ENCODE measurements around the gene PNMT. TPM values are rescaled to one million over a fixed set of nuclear protein-coding genes. Genes with fewer than 3 reads are reported as not detected.
A peak's percentile ranks its signal among the peaks of the same experiment; 100 is the strongest.

PNMT gene
- polyA plus RNA-seq, 1 donor from 2014 or later: 1.5 TPM

GRCh38 chr17:39688475-39688835 lies 20.2 kb downstream of the PNMT start (continued):
- no peak for TF ChIP-seq CTCF (IDR thresholded peaks at IDR 0.05; ENCODE audit: poor library complexity, severe bottlenecking)

DNA sequence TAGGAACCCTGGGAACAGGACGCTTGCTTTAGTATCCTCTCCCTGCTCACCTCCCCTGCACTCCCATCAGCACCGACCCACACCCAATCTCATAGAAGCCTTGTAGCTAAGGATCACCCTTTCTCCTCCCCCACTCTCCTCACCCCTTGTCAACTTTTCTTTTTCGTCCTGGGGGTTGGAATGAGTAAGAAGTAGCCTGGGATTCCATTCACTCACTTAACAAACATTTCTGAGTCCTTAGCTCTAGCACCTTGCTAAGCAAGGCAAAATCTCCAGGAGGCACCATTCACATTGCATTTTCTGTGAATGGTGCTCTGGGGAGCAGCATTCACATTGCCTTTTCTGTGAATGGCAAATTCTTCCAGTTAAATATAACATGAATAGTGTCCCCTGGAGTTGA lies 20.7 kb downstream of the PNMT start:
- Histone ChIP-seq H3K4me3 (ENCODE audit: low read length) (peak overlapping the region; percentile 80), H4K20me1 (ENCODE audit: insufficient read depth) (no peaks in the 10 kb centered on the region), H3K9me3 (ENCODE audit: low read length) (no peaks in the 10 kb centered on the region), H3F3A (ENCODE audit: insufficient read depth, low read length, poor library complexity, severe bottlenecking) (no peaks in the 10 kb centered on the region), H3K27me3 (ENCODE audit: insufficient read depth, low read depth, low read length) (no peaks in the 10 kb centered on the region), H3K9ac (ENCODE audit: low read length) (peak overlapping the region; percentile 87), H3K36me3 (ENCODE audit: insufficient read depth, low read length) (no peaks in the 10 kb centered on the region), H3K27ac (ENCODE audit: low read length) (peak overlapping the region; percentile 96), H3K9me2 (ENCODE audit: insufficient read depth, low read length) (no peaks in the 10 kb centered on the region), H3K4me2 (ENCODE audit: low read length) (peak overlapping the region; percentile 90), H2AFZ (ENCODE audit: low read depth, low read length) (peak overlapping the region; percentile 99), H3K79me2 (replicated peaks; ENCODE audit: insufficient read depth, low read length) (no peaks in the 10 kb centered on the region)
- TF ChIP-seq POLR2AphosphoS5 (IDR thresholded peaks at IDR 0.05) (no peak), CTCF (IDR thresholded peaks at IDR 0.05; ENCODE audit: poor library complexity, severe bottlenecking) (no peak), SMC3 (conservative IDR thresholded peaks at IDR 0.05; ENCODE audit: poor library complexity) (no peak), RAD21 (conservative IDR thresholded peaks at IDR 0.05) (no peak), REST (IDR thresholded peaks at IDR 0.05; ENCODE audit: borderline replicate concordance) (no peak)

- no peaks in the 10 kb centered on the region for H4K20me1 ChIP-seq (ENCODE audit: insufficient read depth)
- H3K9me2 ChIP-seq (ENCODE audit: insufficient read depth, low read length): no peaks in the 10 kb centered on the region
- H3K9ac ChIP-seq (ENCODE audit: low read length): no peak overlapping the region
- no peaks in the 10 kb centered on the region for H3K9me3 ChIP-seq (ENCODE audit: low read length)
- H3K4me2 ChIP-seq (ENCODE audit: low read length): no peak overlapping the region
- peaks cover 4% of the 10 kb centered on the region for H3K27me3 ChIP-seq (ENCODE audit: insufficient read depth, low read depth, low read length)
- TF ChIP-seq SMC3 (conservative IDR thresholded peaks at IDR 0.05; ENCODE audit: poor library complexity): no peak
- TF ChIP-seq TAF1 (IDR thresholded peaks at IDR 0.05; ENCODE audit: low read depth): no peak
- TF ChIP-seq MXI1 (conservative IDR thresholded peaks at IDR 0.05; ENCODE audit: poor library complexity, severe bottlenecking): no peak
- TF ChIP-seq EZH2 (IDR thresholded peaks at IDR 0.05; ENCODE audit: borderline replicate concordance, insufficient read depth, low read length, poor library complexity, severe bottlenecking): no peak
- TF ChIP-seq RAD21 (conservative IDR thresholded peaks at IDR 0.05): no peak
- no peak for TF ChIP-seq REST (IDR thresholded peaks at IDR 0.05; ENCODE audit: borderline replicate concordance)
- TF ChIP-seq POLR2AphosphoS5 (IDR thresholded peaks at IDR 0.05): no peak
- TF ChIP-seq EP300 (conservative IDR thresholded peaks at IDR 0.05; ENCODE audit: poor library complexity, severe bottlenecking): no peak
- no peak for TF ChIP-seq CTCF (IDR thresholded peaks at IDR 0.05; ENCODE audit: poor library complexity, severe bottlenecking)
- no peak overlapping the region for H3K27ac ChIP-seq (ENCODE audit: low read length)
- H3K36me3 ChIP-seq (ENCODE audit: insufficient read depth, low read length): no peaks in the 10 kb centered on the region
- H3F3A ChIP-seq (ENCODE audit: insufficient read depth, low read length, poor library complexity, severe bottlenecking): no peaks in the 10 kb centered on the region
- H3K4me3 ChIP-seq (ENCODE audit: low read length): no peak overlapping the region
- no peak overlapping the region for H2AFZ ChIP-seq (ENCODE audit: low read depth, low read length)
- no peaks in the 10 kb centered on the region for H3K79me2 ChIP-seq (replicated peaks; ENCODE audit: insufficient read depth, low read length)
Measured at GRCh38 chr17:39694593-39694992, 26.3 kb downstream of the PNMT start.

Measured in neural cell (in vitro differentiated cells).